Astrocyte of the cerebellum (primary cell): ENCODE measurements around the gene TBKBP1.

Source experiments
- DNase-seq: peaks from one replicate; pipeline ENCODE4 v3.0.0-alpha.2; 2011; ENCODE audit warnings: low read depth
- H3K4me3 ChIP-seq: 2 replicates; pipeline ENCODE4 v1.5.1; 2011; ENCODE audit warnings: mild to moderate bottlenecking, low read depth, low read length, moderate library complexity
- CTCF ChIP-seq: IDR thresholded peaks from 2 replicates; pipeline ENCODE4 v1.5.1; 2012; ENCODE audit warnings: low read length, low read depth, moderate library complexity, mild to moderate bottlenecking; ENCODE audit errors: missing control alignments
- in situ Hi-C: cut with HindIII; loops from 2 replicates; pipeline ENCODE4 v1.10.0; 2017; ENCODE audit warnings: low sequenced_read_pairs

The TBKBP1 gene

GRCh38 chr17:47714773-47715396 lies 20.9 kb downstream of the TBKBP1 start:
- TF ChIP-seq CTCF: no peak
- in situ Hi-C loops: no loop called here
- no peak overlapping the region for H3K4me3 ChIP-seq

GRCh38 chr17:47715669-47716325 lies 21.8 kb downstream of the TBKBP1 start:
- no peak for DNase-seq
- H3K4me3 ChIP-seq: no peak overlapping the region
- no peak for TF ChIP-seq CTCF
- in situ Hi-C loops: no loop called here

More at GRCh38 chr17:47714773-47715396, 20.9 kb downstream of the TBKBP1 start:
- DNase-seq: no peak

DNA sequence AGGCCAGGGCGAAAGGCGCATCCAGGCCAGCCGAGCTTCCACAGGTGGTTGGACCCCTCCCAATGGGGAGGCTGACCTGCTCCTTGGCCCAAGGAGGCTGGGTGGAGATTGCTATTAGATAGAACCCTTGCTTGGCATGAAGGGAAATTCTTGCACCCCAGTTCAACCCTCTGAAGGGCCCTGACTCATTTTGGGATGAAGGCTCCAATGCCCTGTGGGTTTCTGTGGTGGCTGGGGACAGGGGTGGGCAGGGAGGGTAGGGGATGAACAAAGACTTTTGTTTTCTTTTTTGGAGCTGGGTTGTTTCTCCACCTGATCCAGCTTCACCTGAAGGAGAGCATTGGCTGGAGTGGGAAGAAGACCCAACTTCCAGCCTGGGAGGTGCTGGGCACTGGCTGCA lies 22.4 kb downstream of the TBKBP1 start:
- no peak for DNase-seq
- H3K4me3 ChIP-seq: no peak overlapping the region
- TF ChIP-seq CTCF: no peak
- in situ Hi-C loops: no loop called here

DNA sequence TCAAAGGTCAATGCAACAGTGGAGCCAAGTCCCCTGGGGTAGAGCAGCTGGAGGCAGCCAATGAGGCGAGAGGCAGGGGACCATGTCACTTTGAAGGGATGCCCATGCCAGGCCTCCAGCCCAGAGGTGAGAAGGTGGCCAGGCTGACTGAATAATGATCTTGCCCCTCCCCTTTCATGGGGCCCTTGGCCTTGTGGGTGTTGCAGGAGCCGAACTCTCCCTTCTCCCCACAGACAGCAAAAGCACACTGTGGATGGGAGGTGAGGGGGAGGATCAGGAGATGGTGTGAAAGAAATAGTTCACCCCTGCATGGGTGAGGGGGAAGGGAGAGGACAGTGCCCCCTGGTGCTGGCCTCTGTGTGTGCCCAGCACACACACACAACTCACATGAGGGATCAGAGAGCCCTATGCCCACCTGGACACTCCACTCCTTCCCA lies 23.3 kb downstream of the TBKBP1 start:
- H3K4me3 ChIP-seq: no peak overlapping the region
- DNase-seq: no peak
- peak; percentile 47 for TF ChIP-seq CTCF
- in situ Hi-C loops: no loop called here

DNA sequence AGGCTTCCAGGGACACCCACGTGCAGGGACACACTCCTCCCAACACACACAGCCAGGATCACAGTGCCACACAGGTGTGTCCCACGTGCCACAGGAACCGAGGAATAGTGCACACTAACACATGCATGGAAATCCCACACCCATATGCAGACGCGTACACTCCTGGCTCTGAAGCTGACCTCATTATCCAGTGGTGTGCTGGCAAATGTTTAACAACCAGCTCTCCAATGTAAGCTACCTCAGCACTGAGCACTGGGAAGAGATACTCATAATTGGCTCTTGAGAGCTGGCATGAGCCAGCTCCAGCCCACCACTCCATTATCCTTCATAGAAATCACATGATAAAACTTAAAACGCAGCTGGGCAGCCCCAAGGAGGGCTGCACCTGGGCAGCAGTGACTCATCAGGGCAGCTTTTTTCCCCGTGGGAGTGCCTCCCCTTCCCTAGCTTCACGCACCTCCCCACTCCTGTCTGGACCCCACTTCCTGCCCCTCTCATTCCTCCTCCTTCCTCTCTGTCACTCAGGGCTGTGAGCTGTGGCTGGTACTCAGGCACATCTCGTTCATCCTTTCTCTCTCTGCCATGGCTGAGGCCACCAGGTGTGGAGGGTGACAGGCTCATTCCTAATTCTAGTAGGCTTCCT lies 24.1 kb downstream of the TBKBP1 start:
- no peak overlapping the region for H3K4me3 ChIP-seq
- TF ChIP-seq CTCF: no peak
- DNase-seq: no peak
- in situ Hi-C loops: no loop called here

DNA sequence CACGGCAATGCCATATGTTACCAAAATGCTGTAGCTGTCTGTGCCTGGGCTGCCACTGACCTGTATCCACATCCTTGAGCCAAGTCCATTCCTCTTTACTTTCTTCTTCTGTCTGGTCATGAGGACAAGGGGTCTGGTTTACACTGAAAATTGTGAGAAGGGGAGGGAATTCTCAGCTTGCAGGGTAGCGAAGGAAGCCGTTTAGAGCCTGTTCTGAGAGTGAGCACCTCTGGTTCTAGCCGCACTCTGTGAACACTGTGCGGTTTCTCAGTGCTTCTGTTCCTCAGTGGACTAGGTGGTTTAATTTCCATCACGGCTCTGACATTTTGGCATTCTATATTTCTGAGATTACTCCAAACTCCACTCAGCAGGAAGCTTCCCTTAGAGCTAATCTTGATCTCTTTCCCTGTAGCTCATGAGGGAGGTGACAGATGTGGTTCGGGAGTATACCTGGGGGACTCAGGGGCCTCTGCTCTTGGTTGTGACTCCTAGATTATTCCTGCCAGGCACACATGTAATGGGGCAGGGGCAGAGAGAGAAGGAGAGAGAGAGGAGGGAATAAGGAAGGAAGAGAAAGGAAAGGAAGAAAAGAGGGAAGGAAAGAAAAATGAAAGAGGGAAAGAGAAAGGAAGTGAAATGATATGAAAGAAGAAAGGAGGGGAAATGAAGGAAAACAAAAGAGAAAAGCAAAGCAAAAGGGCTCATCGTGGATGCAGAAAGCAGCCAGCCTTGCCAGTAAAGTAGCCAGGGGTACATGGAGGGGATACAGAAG lies 24.9 kb downstream of the TBKBP1 start:
- no peak for DNase-seq
- in situ Hi-C loops: no loop called here
- no peak overlapping the region for H3K4me3 ChIP-seq
- no peak for TF ChIP-seq CTCF
